ENCODE data around the gene LKAAEAR1. TPM values are rescaled to one million over a fixed set of nuclear protein-coding genes. Genes with fewer than 3 reads are reported as not detected.
A peak's percentile ranks its signal among the peaks of the same experiment; 100 is the strongest.

The LKAAEAR1 gene
- total and polyA plus RNA-seq, 4 donors = 0.51 to 2.3 (median 0.65) TPM

DNA sequence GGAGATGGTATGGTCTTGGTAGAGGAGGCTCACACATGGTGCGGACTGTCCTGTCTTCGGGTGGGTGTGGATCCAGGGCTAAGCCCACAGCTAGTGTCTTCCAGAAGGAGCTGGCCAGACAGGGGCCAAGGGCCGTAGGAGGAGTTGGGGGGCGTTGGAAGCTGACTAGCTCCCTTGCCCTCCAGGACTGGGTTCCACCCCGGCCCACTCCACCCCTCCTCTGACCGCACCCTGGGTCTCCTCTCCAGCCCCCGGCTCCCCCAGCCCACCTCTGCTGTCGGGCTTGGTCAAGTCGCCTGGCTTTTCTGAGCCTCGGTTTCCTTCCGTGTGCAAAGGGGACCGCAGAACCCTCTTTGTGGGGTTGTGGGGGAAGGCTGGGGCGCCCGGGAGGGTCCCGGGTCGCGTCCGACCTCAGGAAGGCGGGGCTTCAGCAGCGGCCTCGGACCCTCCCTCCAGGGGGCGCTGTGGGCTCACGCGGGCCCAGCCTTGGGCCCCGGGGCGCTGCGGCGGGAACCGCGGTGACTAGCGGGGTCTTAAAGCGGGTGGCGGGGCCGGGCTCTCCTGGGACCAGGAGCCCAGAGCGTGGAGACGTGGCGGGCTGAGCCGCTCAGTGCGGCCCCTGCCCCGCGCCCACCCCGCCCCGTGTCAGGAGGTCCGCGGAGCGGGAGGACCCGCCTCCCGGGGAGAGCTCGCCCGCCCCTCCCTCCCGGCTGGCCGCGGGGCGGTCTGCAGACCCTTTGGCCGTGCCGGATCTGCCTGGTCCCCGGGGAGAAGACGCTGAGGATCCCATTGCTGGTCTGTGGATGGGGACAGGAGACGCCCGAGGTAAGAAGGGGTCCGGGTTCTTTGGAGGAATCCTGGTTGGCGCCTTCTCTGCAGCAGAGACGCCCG lies 17.8 kb upstream of the LKAAEAR1 start:
- TF ChIP-seq, protein P1, sequence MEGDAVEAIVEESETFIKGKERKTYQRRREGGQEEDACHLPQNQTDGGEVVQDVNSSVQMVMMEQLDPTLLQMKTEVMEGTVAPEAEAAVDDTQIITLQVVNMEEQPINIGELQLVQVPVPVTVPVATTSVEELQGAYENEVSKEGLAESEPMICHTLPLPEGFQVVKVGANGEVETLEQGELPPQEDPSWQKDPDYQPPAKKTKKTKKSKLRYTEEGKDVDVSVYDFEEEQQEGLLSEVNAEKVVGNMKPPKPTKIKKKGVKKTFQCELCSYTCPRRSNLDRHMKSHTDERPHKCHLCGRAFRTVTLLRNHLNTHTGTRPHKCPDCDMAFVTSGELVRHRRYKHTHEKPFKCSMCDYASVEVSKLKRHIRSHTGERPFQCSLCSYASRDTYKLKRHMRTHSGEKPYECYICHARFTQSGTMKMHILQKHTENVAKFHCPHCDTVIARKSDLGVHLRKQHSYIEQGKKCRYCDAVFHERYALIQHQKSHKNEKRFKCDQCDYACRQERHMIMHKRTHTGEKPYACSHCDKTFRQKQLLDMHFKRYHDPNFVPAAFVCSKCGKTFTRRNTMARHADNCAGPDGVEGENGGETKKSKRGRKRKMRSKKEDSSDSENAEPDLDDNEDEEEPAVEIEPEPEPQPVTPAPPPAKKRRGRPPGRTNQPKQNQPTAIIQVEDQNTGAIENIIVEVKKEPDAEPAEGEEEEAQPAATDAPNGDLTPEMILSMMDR (IDR thresholded peaks at IDR 0.05; ENCODE audit: control extremely low read depth, extremely low read depth) = no peak
- Histone ChIP-seq H3K9ac (ENCODE audit: insufficient read depth in 1 of 2, low read length in 2 of 2) (no peak overlapping the region), H3K27ac (ENCODE audit: low read depth in 1 of 2, low read length in 1 of 2) (no peak overlapping the region), H3K4me3 (no peak overlapping the region), H3K27me3 (ENCODE audit: control insufficient read depth in 3 of 3, insufficient read depth in 3 of 3, low read length in 2 of 3) (peaks cover 5 to 17% (median 6%) of the 10 kb centered on the region in 3 donors), H3K4me1 (ENCODE audit: control insufficient read depth in 5 of 5, insufficient read depth in 5 of 5, low read length in 5 of 5) (no peaks in the 10 kb centered on the region), H3K36me3 (ENCODE audit: control insufficient read depth in 4 of 4, insufficient read depth in 4 of 4, low read length in 4 of 4) (no peaks in the 10 kb centered on the region), H3K9me3 (ENCODE audit: control insufficient read depth in 4 of 4, insufficient read depth in 3 of 4, low read length in 3 of 4) (no peaks in the 10 kb centered on the region)
- 6 to 8% methylated on average over 42 to 64 of the region's 64 CpGs for WGBS, 2 donors
- ATAC-seq (ENCODE audit: insufficient read depth, low FRiP score) = peak; percentile 62
- no peak for DNase-seq

DNA sequence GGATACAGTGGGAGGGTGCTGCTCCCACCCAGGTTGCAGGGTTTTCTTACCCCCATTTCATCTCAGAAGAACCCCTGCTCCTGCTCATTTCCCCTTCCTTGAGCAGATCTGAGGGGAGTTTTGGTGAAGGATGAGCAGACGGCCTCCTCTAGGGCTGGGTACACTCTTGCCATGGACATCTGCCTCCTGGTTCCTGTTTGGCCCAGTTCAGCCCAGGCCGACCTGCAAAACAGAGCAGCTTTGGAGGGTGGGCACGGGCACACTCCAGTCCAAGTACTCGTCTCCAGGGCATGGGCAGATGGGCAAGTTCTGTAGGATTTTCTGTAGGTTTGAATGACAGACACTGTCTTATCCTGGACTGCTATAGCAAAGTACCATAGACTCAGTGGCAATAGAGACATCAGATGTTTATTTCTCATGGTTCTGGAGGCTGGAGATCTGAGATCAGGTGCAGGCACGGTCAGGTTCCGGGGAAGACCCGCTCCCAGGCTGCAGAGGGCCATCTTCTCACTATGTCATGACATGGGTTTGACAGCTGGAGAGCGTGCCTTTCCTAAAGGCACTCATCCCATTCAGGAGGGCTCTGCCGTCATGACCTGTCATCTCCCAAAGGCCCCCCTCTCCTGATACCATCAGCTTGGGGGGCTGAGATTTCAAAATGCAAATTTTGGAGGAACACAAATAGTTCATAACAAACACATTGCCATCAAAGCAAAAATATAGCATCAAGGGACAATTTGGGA lies 16.9 kb upstream of the LKAAEAR1 start:
- Histone ChIP-seq H3K4me3 (no peak overlapping the region), H3K4me1 (ENCODE audit: control insufficient read depth in 5 of 5, insufficient read depth in 5 of 5, low read length in 5 of 5) (no peaks in the 10 kb centered on the region), H3K36me3 (ENCODE audit: control insufficient read depth in 4 of 4, insufficient read depth in 4 of 4, low read length in 4 of 4) (no peaks in the 10 kb centered on the region), H3K9ac (ENCODE audit: insufficient read depth in 1 of 2, low read length in 2 of 2) (no peak overlapping the region), H3K27me3 (ENCODE audit: control insufficient read depth in 3 of 3, insufficient read depth in 3 of 3, low read length in 2 of 3) (peaks cover 5 to 17% (median 6%) of the 10 kb centered on the region in 3 donors), H3K27ac (ENCODE audit: low read depth in 1 of 2, low read length in 1 of 2) (no peak overlapping the region), H3K9me3 (ENCODE audit: control insufficient read depth in 4 of 4, insufficient read depth in 3 of 4, low read length in 3 of 4) (no peaks in the 10 kb centered on the region)
- ATAC-seq (ENCODE audit: insufficient read depth, low FRiP score) (no peak), DNase-seq (no peak)
- TF ChIP-seq, protein P1 (IDR thresholded peaks at IDR 0.05; ENCODE audit: control extremely low read depth, extremely low read depth) = no peak
- 85 to 91% methylated on average over 9 of the region's 9 CpGs for WGBS, 2 donors

DNA sequence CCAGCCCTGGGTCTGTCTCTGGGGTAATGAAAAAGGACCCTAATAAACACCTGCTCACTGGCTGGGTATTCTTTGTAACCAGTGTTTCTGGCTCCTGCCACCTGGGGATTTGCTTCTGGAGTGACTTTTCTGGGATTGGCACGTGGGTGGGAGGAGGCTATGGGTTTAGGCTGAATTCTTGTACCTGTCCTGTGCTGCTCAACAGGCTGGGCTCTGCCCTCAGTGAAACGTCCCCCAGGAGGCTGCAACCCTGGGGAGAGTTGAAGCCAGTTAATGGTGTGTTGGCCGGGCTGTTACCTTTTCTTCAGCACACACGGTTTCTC lies 16.3 kb upstream of the LKAAEAR1 start:
- no peak for ATAC-seq (ENCODE audit: insufficient read depth, low FRiP score)
- Histone ChIP-seq H3K27me3 (ENCODE audit: control insufficient read depth in 3 of 3, insufficient read depth in 3 of 3, low read length in 2 of 3) (peaks cover 5 to 17% (median 6%) of the 10 kb centered on the region in 3 donors), H3K4me3 (no peak overlapping the region), H3K9ac (ENCODE audit: insufficient read depth in 1 of 2, low read length in 2 of 2) (no peak overlapping the region), H3K36me3 (ENCODE audit: control insufficient read depth in 4 of 4, insufficient read depth in 4 of 4, low read length in 4 of 4) (no peaks in the 10 kb centered on the region), H3K9me3 (ENCODE audit: control insufficient read depth in 4 of 4, insufficient read depth in 3 of 4, low read length in 3 of 4) (no peaks in the 10 kb centered on the region), H3K4me1 (ENCODE audit: control insufficient read depth in 5 of 5, insufficient read depth in 5 of 5, low read length in 5 of 5) (no peaks in the 10 kb centered on the region), H3K27ac (ENCODE audit: low read depth in 1 of 2, low read length in 1 of 2) (no peak overlapping the region)
- 72 to 79% methylated on average over 4 of the region's 4 CpGs for WGBS, 2 donors
- DNase-seq = no peak
- TF ChIP-seq, protein P1 (IDR thresholded peaks at IDR 0.05; ENCODE audit: control extremely low read depth, extremely low read depth) = no peak
